ENCODE data around the gene ALAS1. TPM values are rescaled to one million over a fixed set of nuclear protein-coding genes. Genes with fewer than 3 reads are reported as not detected.

Gene ALAS1
- total RNA-seq, 2 donors from 2014 or later, result 14.4 to 15.6 TPM

DNA sequence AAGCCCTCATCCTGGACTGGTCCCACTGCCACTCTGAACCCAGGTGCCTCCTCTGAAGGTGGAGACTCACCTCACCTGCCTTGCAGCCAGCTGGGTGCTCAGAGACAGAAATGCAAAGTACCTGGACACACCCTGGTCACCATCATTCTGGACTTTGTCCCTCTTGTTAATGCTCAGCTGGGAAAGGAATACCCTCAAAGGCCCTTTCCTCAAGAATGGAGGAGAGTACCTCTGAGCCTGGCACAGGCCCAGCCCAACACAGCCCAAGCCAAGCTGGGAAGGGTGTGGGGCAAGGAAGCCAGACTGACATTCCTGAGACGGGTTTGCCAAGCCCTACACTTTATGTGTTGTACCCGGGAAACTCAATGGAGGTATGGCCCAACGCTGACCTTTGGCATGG lies 983 bp upstream of the ALAS1 start:
- no peak overlapping the region for H3K4me3 Mint-ChIP-seq
- peaks cover 33% of the 10 kb centered on the region for H3K4me1 Mint-ChIP-seq
- H3K9me3 ChIP-seq (ENCODE audit: control insufficient read depth, low read length, poor library complexity, severe bottlenecking), result no peaks in the 10 kb centered on the region
- H3K27me3 Mint-ChIP-seq, result no peaks in the 10 kb centered on the region
- peaks cover 2% of the 10 kb centered on the region for H3K36me3 Mint-ChIP-seq (ENCODE audit: low read depth)
- DNase-seq, result no peak
- no peak for ATAC-seq
- H3K27ac Mint-ChIP-seq, result peak overlapping the region; percentile 98

GRCh38 chr3:52197499-52197841 lies 490 bp upstream of the ALAS1 start:
- no peak for ATAC-seq
- Mint-ChIP-seq H3K4me1 (peaks cover 36% of the 10 kb centered on the region), H3K27ac (peak overlapping the region; percentile 98), H3K36me3 (ENCODE audit: low read depth) (peaks cover 4% of the 10 kb centered on the region), H3K4me3 (peak overlapping the region; percentile 98), H3K27me3 (no peaks in the 10 kb centered on the region)
- no peak for DNase-seq
- no peaks in the 10 kb centered on the region for H3K9me3 ChIP-seq (ENCODE audit: control insufficient read depth, low read length, poor library complexity, severe bottlenecking)

- DNase-seq (no peak), ATAC-seq (no peak)
- H3K9me3 ChIP-seq (ENCODE audit: control insufficient read depth, low read length, poor library complexity, severe bottlenecking), result no peaks in the 10 kb centered on the region
- Mint-ChIP-seq H3K27me3 (no peaks in the 10 kb centered on the region), H3K4me1 (peaks cover 39% of the 10 kb centered on the region), H3K4me3 (peak overlapping the region; percentile 98), H3K36me3 (ENCODE audit: low read depth) (peaks cover 8% of the 10 kb centered on the region), H3K27ac (peak overlapping the region; percentile 98)
Observed at GRCh38 chr3:52198643-52199608, 966 bp downstream of the ALAS1 start.

DNA sequence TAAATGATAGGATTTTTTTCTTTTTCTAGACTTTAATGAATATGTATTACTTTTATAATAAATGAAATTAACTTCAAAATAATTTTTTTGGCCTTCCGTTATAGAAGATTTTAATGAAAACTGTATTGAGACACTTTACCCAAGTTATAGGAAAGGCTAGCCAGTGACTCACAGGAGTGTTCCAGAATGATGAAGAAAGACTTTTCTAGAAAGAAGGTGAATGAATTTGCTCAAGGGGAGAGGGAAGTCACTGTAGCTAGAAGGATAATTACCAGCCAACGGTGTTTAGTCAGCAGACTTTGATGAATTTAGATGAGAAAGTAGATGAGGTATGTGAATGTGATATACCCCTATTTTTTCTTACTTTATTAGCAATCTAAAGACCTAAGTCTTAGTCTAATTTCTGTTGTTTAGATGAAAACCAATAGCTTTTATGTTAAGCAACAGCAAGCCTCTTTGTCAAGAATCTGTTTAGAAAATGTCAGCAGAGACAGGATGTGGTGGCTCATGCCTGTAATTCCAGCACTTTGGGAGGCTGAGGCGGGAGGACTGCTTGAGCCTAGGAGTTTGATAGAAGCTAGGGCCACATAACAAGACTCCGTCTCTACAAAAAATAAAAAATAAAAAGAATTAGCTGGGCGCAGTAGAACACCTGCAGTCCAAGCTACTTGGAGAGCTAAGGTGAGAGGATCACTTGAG lies 3.2 kb downstream of the ALAS1 start:
- no peaks in the 10 kb centered on the region for H3K9me3 ChIP-seq (ENCODE audit: control insufficient read depth, low read length, poor library complexity, severe bottlenecking)
- Mint-ChIP-seq H3K27me3 (no peaks in the 10 kb centered on the region), H3K36me3 (ENCODE audit: low read depth) (peaks cover 8% of the 10 kb centered on the region), H3K4me1 (peaks cover 39% of the 10 kb centered on the region), H3K27ac (peak overlapping the region; percentile 66), H3K4me3 (no peak overlapping the region)
- ATAC-seq, result no peak
- DNase-seq, result no peak

GRCh38 chr3:52202384-52203077 lies 4.6 kb downstream of the ALAS1 start:
- Mint-ChIP-seq H3K4me3 (no peak overlapping the region), H3K27ac (peak overlapping the region; percentile 66), H3K27me3 (no peaks in the 10 kb centered on the region), H3K4me1 (peaks cover 35% of the 10 kb centered on the region), H3K36me3 (ENCODE audit: low read depth) (peaks cover 10% of the 10 kb centered on the region)
- DNase-seq (no peak), ATAC-seq (no peak)
- no peaks in the 10 kb centered on the region for H3K9me3 ChIP-seq (ENCODE audit: control insufficient read depth, low read length, poor library complexity, severe bottlenecking)

DNA sequence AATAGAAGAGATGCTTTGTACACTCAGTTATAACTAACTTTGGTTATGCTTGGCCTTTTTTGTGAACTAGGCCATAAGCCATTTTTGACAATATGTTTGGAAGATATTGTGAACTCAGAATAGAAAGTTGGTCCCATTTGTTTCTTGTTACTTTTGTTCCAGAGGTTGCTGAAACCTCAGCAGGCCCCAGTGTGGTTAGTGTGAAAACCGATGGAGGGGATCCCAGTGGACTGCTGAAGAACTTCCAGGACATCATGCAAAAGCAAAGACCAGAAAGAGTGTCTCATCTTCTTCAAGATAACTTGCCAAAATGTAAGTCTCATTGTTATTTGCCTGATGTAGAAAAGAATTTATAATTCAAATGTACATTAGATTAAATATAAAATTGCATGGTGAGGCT lies 5.7 kb downstream of the ALAS1 start:
- H3K4me3 Mint-ChIP-seq, result no peak overlapping the region
- no peaks in the 10 kb centered on the region for H3K9me3 ChIP-seq (ENCODE audit: control insufficient read depth, low read length, poor library complexity, severe bottlenecking)
- H3K27ac Mint-ChIP-seq, result no peak overlapping the region
- no peaks in the 10 kb centered on the region for H3K27me3 Mint-ChIP-seq
- H3K4me1 Mint-ChIP-seq, result peaks cover 27% of the 10 kb centered on the region
- ATAC-seq, result no peak
- DNase-seq, result no peak
- H3K36me3 Mint-ChIP-seq (ENCODE audit: low read depth), result peaks cover 10% of the 10 kb centered on the region

- ATAC-seq (no peak), DNase-seq (no peak)
- peaks cover 23% of the 10 kb centered on the region for H3K4me1 Mint-ChIP-seq
- H3K27ac Mint-ChIP-seq, result no peak overlapping the region
- H3K9me3 ChIP-seq (ENCODE audit: control insufficient read depth, low read length, poor library complexity, severe bottlenecking), result no peaks in the 10 kb centered on the region
- no peak overlapping the region for H3K4me3 Mint-ChIP-seq
- peaks cover 10% of the 10 kb centered on the region for H3K36me3 Mint-ChIP-seq (ENCODE audit: low read depth)
- no peaks in the 10 kb centered on the region for H3K27me3 Mint-ChIP-seq
Observed at GRCh38 chr3:52204337-52205073, 6.5 kb downstream of the ALAS1 start.

GRCh38 chr3:52205727-52206372 lies 7.9 kb downstream of the ALAS1 start:
- H3K4me3 Mint-ChIP-seq, result no peak overlapping the region
- no peak overlapping the region for H3K27ac Mint-ChIP-seq

GRCh38 chr3:52208556-52208955 lies 10.6 kb downstream of the ALAS1 start:
- Mint-ChIP-seq H3K27ac (peak overlapping the region; percentile 34), H3K4me3 (no peak overlapping the region), H3K4me1 (peaks cover 5% of the 10 kb centered on the region), H3K27me3 (no peaks in the 10 kb centered on the region), H3K36me3 (ENCODE audit: low read depth) (peaks cover 8% of the 10 kb centered on the region)
- ATAC-seq, result no peak
- no peaks in the 10 kb centered on the region for H3K9me3 ChIP-seq (ENCODE audit: control insufficient read depth, low read length, poor library complexity, severe bottlenecking)
- DNase-seq, result no peak

More at GRCh38 chr3:52205727-52206372, 7.9 kb downstream of the ALAS1 start:
- ATAC-seq (no peak), DNase-seq (no peak)
- Mint-ChIP-seq H3K27me3 (no peaks in the 10 kb centered on the region), H3K36me3 (ENCODE audit: low read depth) (peaks cover 10% of the 10 kb centered on the region), H3K4me1 (peaks cover 20% of the 10 kb centered on the region)
- H3K9me3 ChIP-seq (ENCODE audit: control insufficient read depth, low read length, poor library complexity, severe bottlenecking), result no peaks in the 10 kb centered on the region

GRCh38 chr3:52210037-52210436 lies 12.1 kb downstream of the ALAS1 start:
- Mint-ChIP-seq H3K27me3 (no peaks in the 10 kb centered on the region), H3K36me3 (ENCODE audit: low read depth) (peaks cover 11% of the 10 kb centered on the region), H3K4me3 (no peak overlapping the region), H3K27ac (no peak overlapping the region), H3K4me1 (peaks cover 13% of the 10 kb centered on the region)
- H3K9me3 ChIP-seq (ENCODE audit: control insufficient read depth, low read length, poor library complexity, severe bottlenecking), result no peaks in the 10 kb centered on the region
- no peak for DNase-seq
- ATAC-seq, result no peak

GRCh38 chr3:52210550-52211046 lies 12.6 kb downstream of the ALAS1 start:
- Mint-ChIP-seq H3K27ac (no peak overlapping the region), H3K27me3 (no peaks in the 10 kb centered on the region)

DNA sequence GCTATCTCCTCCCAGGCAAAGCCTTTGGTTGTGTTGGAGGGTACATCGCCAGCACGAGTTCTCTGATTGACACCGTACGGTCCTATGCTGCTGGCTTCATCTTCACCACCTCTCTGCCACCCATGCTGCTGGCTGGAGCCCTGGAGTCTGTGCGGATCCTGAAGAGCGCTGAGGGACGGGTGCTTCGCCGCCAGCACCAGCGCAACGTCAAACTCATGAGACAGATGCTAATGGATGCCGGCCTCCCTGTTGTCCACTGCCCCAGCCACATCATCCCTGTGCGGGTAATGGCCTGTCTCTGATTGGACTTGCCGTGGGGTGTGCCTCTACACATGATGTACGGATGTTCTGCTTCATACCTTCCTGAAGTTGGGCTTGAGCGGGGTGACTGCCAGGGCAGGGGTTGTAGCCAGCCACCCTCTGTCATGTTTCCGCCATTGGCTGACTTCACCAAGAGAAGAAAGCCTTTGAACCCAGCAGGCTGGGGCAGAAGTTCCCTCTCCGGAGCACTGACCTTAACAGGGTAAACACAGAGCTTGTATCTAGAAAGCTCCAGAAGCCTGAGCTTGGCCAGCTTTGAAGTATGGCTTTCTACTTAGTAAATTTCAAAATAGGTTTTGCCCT lies 13.4 kb downstream of the ALAS1 start:
- H3K27me3 Mint-ChIP-seq, result no peaks in the 10 kb centered on the region
- ATAC-seq (no peak), DNase-seq (no peak)
- H3K9me3 ChIP-seq (ENCODE audit: control insufficient read depth, low read length, poor library complexity, severe bottlenecking), result no peaks in the 10 kb centered on the region
- H3K4me3 Mint-ChIP-seq, result no peak overlapping the region
- H3K4me1 Mint-ChIP-seq, result peaks cover 20% of the 10 kb centered on the region
- H3K36me3 Mint-ChIP-seq (ENCODE audit: low read depth), result peaks cover 15% of the 10 kb centered on the region
- H3K27ac Mint-ChIP-seq, result no peak overlapping the region

More at GRCh38 chr3:52210550-52211046, 12.6 kb downstream of the ALAS1 start:
- ATAC-seq (no peak), DNase-seq (no peak)
- Mint-ChIP-seq H3K36me3 (ENCODE audit: low read depth) (peaks cover 14% of the 10 kb centered on the region), H3K4me3 (no peak overlapping the region), H3K4me1 (peaks cover 18% of the 10 kb centered on the region)
- no peaks in the 10 kb centered on the region for H3K9me3 ChIP-seq (ENCODE audit: control insufficient read depth, low read length, poor library complexity, severe bottlenecking)

All from T-helper 17 cell (primary cell).